IPS DF 6.9 (cell line): Measurements from ENCODE around the gene TBC1D7.

Source experiments
- DNase-seq: peaks from one replicate; pipeline ENCODE4 v3.0.0-alpha.2; 2013; ENCODE audit warnings: low read depth, low spot score
- H3K27ac ChIP-seq: one replicate; pipeline ENCODE4 v1.5.1; 2013; ENCODE audit warnings: low read length, control low read depth
- H3K27me3 ChIP-seq: 2 replicates; pipeline ENCODE4 v1.6.1; 2013; ENCODE audit warnings: mild to moderate bottlenecking, low read length; ENCODE audit not compliant: control insufficient read depth, insufficient read depth
- H3K36me3 ChIP-seq: 2 replicates; pipeline ENCODE4 v1.6.1; 2013; ENCODE audit warnings: low read length; ENCODE audit not compliant: control insufficient read depth, insufficient read depth
- H3K4me1 ChIP-seq: 2 replicates; pipeline ENCODE4 v1.6.1; 2013; ENCODE audit warnings: low read length; ENCODE audit not compliant: control insufficient read depth, insufficient read depth
- H3K4me3 ChIP-seq: 2 replicates; pipeline ENCODE4 v1.5.1; 2013; ENCODE audit warnings: mild to moderate bottlenecking, low read length
- H3K9me3 ChIP-seq: 2 replicates; pipeline ENCODE4 v1.6.1; 2013; ENCODE audit warnings: low read length, inconsistent platforms; ENCODE audit not compliant: control insufficient read depth, insufficient read depth
- WGBS: extraction: QIAGEN DNeasy Blood & Tissue Kit; methylation state at CpG from one replicate; pipeline ENCODE4 v1.1.7; 2013; ENCODE audit warnings: mixed read lengths, missing lambda C conversion rate; ENCODE audit not compliant: insufficient read length, insufficient coverage; 5-methylcytosine and 5-hydroxymethylcytosine counted together

Gene TBC1D7

GRCh38 chr6:13357551-13358075 lies 29.3 kb upstream of the TBC1D7 start:
- Histone ChIP-seq H3K27me3 (no peaks in the 10 kb centered on the region), H3K4me1 (0 out of 2 replicates have a peak, but pooled peaks cover 1% of the 10 kb centered on the region), H3K36me3 (no peaks in the 10 kb centered on the region), H3K27ac (no peak overlapping the region), H3K9me3 (no peaks in the 10 kb centered on the region), H3K4me3 (no peak overlapping the region)
- WGBS = no CpG with 5 or more reads among the region's 14 CpGs
- no peak for DNase-seq

- H3K4me1 ChIP-seq = peaks cover 2% of the 10 kb centered on the region; the same call in 1 of the 2 replicates
- DNase-seq = no peak
- WGBS = no CpG with 5 or more reads among the region's 6 CpGs
Observed at GRCh38 chr6:13355999-13356785, 27.9 kb upstream of the TBC1D7 start.

GRCh38 chr6:13355043-13355945 lies 27.0 kb upstream of the TBC1D7 start:
- no peak overlapping the region for H3K27ac ChIP-seq

More at GRCh38 chr6:13355999-13356785, 27.9 kb upstream of the TBC1D7 start:
- H3K27me3 ChIP-seq = no peaks in the 10 kb centered on the region
- H3K4me3 ChIP-seq = no peak overlapping the region
- H3K27ac ChIP-seq = no peak overlapping the region
- no peaks in the 10 kb centered on the region for H3K9me3 ChIP-seq
- no peaks in the 10 kb centered on the region for H3K36me3 ChIP-seq

GRCh38 chr6:13354331-13355042 lies 26.1 kb upstream of the TBC1D7 start:
- DNase-seq = no peak
- H3K36me3 ChIP-seq = no peaks in the 10 kb centered on the region
- no peaks in the 10 kb centered on the region for H3K9me3 ChIP-seq
- H3K4me1 ChIP-seq = peaks cover 2% of the 10 kb centered on the region; the same call in 1 of the 2 replicates
- no peak overlapping the region for H3K4me3 ChIP-seq
- no peaks in the 10 kb centered on the region for H3K27me3 ChIP-seq
- no peak overlapping the region for H3K27ac ChIP-seq
- no CpG with 5 or more reads among the region's 13 CpGs for WGBS

More at GRCh38 chr6:13355043-13355945, 27.0 kb upstream of the TBC1D7 start:
- Histone ChIP-seq H3K4me1 (peaks cover 2% of the 10 kb centered on the region; the same call in 1 of the 2 replicates), H3K4me3 (no peak overlapping the region), H3K36me3 (no peaks in the 10 kb centered on the region), H3K27me3 (no peaks in the 10 kb centered on the region), H3K9me3 (no peaks in the 10 kb centered on the region)
- WGBS = no CpG with 5 or more reads among the region's 7 CpGs
- no peak for DNase-seq

GRCh38 chr6:13352165-13352564 lies 23.8 kb upstream of the TBC1D7 start:
- Histone ChIP-seq H3K36me3 (no peaks in the 10 kb centered on the region), H3K27ac (no peak overlapping the region), H3K27me3 (no peaks in the 10 kb centered on the region), H3K9me3 (no peaks in the 10 kb centered on the region), H3K4me3 (no peak overlapping the region), H3K4me1 (peaks cover 2% of the 10 kb centered on the region; the same call in 1 of the 2 replicates)
- no peak for DNase-seq
- no CpG with 5 or more reads among the region's 9 CpGs for WGBS

- Histone ChIP-seq H3K9me3 (no peaks in the 10 kb centered on the region), H3K4me1 (peaks cover 2% of the 10 kb centered on the region; the same call in 1 of the 2 replicates), H3K27me3 (no peaks in the 10 kb centered on the region), H3K36me3 (no peaks in the 10 kb centered on the region), H3K27ac (no peak overlapping the region), H3K4me3 (no peak overlapping the region)
- no CpG with 5 or more reads among the region's 12 CpGs for WGBS
- no peak for DNase-seq
Observed at GRCh38 chr6:13351271-13351670, 22.9 kb upstream of the TBC1D7 start.

GRCh38 chr6:13349811-13350506 lies 21.6 kb upstream of the TBC1D7 start:
- Histone ChIP-seq H3K27me3 (no peaks in the 10 kb centered on the region), H3K4me1 (peaks cover 1% of the 10 kb centered on the region; the same call in 1 of the 2 replicates), H3K36me3 (no peaks in the 10 kb centered on the region), H3K9me3 (no peaks in the 10 kb centered on the region), H3K4me3 (no peak overlapping the region), H3K27ac (no peak overlapping the region)
- no peak for DNase-seq
- no CpG with 5 or more reads among the region's 8 CpGs for WGBS

- Histone ChIP-seq H3K27me3 (no peaks in the 10 kb centered on the region), H3K36me3 (no peaks in the 10 kb centered on the region), H3K9me3 (no peaks in the 10 kb centered on the region)
Observed at GRCh38 chr6:13348334-13349113, 20.2 kb upstream of the TBC1D7 start.

GRCh38 chr6:13346245-13346644 lies 17.9 kb upstream of the TBC1D7 start:
- no peaks in the 10 kb centered on the region for H3K27me3 ChIP-seq
- no CpG with 5 or more reads among the region's 5 CpGs for WGBS
- H3K4me3 ChIP-seq = no peak overlapping the region
- no peak overlapping the region for H3K27ac ChIP-seq
- no peaks in the 10 kb centered on the region for H3K9me3 ChIP-seq
- no peak for DNase-seq
- no peaks in the 10 kb centered on the region; the same call in 1 of the 2 replicates for H3K4me1 ChIP-seq
- no peaks in the 10 kb centered on the region for H3K36me3 ChIP-seq

More at GRCh38 chr6:13348334-13349113, 20.2 kb upstream of the TBC1D7 start:
- Histone ChIP-seq H3K4me1 (peaks cover 1% of the 10 kb centered on the region; the same call in 1 of the 2 replicates), H3K4me3 (no peak overlapping the region), H3K27ac (no peak overlapping the region)
- no peak for DNase-seq
- no CpG with 5 or more reads among the region's 8 CpGs for WGBS
